RKO (cell line): Measurements from ENCODE around the gene SCARB1.

ENCODE experiments used
- DNase-seq: peaks from one replicate; pipeline ENCODE4 v3.0.0-alpha.2; 2016; ENCODE audit warnings: low spot score

Gene SCARB1

GRCh38 chr12:124760560-124760959 lies 103.1 kb downstream of the SCARB1 start:
- no peak for DNase-seq

GRCh38 chr12:124759841-124760503 lies 103.7 kb downstream of the SCARB1 start:
- no peak for DNase-seq

DNA sequence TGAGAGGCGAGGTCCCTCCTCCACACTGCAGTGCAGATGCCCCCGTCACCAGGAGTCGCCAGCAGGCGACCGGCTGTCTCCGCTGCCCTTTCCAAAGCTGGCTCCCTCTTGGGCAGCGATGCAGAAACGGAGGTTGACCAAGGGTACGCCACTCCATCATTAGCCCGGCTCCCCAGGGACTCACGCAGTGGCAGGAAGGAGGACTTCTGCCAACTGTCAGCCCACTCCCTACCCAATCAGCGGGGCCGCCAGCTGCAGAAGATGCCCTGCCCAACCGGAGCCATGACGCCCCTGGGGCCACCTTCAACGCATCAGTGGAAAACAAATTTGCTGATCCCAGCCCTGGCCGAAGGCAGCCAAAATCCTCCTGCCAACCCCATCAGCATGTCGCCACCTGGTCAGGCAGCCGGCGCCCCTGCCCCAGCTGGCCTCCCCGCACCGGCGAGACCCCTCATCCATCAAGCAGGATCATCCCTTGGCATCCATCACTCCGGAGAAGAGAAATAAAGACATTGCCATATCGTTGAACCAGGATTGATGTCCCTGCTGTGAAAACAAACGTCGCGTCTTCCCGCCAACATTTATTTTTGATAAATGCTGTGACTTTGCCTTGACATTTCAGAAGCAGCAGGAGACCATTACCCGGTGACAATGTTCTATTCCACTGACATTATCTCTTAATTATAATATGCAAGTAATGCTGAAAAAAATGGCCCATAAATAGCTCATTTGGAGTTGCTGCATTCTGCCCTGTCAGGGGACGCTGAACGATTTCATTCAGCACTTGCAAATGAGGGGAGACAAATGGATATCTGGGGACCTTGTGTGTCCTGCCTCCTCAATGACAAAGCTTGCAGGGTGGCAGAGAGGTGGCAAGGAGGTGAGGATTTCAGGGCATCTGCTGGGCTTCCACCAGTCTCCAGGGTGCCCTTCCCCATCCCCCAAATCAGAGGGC lies 105.1 kb downstream of the SCARB1 start:
- DNase-seq, result no peak

DNA sequence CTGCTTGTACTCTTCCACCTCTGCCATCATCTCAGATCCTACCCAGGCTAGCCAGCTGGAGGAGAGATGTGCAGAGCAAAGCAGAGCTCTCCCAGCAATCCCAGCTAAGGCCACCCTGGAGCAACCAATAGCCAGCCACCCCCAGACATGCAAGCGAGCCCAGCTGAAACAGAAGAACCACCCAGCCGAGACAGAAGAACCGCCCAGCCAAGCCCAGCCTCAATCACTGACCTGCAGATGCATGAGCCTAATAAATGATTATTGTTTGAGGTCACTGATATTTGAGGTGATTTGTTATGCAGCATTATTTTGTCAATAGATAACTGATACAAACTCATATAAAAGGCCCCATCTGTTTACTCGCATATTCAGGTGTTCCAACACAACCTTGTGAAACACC lies 106.3 kb downstream of the SCARB1 start:
- DNase-seq, result no peak

DNA sequence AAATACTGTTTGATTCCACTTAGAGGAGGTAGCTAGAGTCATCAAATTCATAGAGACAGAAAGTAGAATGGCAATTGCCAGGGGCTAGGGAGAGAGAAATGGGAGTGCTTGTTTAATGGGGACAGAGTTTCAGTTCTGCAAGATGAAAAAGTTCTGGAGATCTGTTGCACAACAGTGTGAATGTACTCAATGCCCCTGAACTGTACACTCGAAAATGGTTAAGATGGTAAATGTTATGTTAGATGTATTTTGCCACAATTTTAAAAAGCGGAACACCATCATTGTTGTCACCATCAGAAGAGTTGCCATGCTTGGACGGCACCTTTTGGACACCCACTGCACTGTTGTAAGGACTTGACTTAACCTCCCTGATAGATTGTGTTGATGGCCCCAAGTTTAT lies 106.9 kb downstream of the SCARB1 start:
- DNase-seq, result no peak

- no peak for DNase-seq
Observed at GRCh38 chr12:124756166-124756565, 107.5 kb downstream of the SCARB1 start.

DNA sequence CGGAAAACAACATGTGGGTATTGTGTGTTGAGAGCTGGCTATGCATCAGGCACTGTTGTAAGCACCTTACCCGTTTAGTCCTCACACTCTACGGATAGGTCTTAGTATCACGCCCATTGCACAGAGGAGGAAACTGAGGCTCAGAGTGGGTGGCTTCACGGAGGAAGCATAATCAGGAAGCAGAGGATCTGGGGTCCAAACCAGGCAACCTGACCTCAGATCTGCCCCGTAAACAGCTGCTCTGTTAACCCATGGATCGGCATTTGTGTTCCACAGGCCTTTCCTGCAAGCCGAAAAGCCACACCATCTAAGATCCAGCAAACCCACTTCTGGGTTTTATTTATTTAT lies 107.9 kb downstream of the SCARB1 start:
- no peak for DNase-seq

DNA sequence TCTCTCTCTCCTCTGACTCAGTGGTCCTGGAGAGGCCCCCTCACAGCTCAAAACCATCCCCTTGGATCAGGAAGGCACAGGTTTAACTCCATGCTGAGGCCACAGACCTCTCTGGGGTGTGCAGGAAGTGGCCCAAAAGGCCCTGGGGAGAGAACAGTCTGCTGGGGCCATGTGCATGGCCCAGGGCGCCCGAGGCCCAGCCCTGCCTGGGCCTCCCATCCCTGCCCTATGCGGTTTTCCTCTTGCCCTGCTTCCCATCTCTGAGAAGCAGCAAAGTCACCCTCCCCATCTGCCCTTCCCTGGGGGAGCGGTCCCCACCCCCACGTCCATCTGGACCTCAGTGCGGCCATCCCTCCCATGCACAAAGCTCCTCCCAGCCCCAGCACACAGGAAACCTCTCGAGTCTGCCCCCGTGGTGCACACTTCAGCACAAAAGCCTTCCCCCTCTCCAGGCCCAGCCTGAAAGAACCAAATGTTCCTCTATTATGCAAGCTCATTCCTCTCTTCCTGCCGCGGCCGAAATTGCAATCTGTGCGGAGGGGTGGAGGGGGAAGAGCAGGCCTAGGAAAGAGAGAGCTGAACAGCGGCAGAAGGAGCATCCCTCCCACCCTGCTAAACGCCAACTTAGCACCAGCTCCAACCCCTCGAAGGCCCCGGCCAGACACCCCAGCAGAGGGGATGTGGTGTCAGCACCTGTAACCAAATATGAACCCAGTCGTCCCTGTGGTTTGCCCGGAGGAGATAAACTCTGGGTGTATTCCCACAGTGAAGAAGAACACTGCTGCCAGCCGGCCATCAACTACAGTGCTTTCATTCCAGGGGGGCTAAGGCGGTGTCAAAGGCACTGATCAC lies 108.5 kb downstream of the SCARB1 start:
- DNase-seq, result no peak

DNA sequence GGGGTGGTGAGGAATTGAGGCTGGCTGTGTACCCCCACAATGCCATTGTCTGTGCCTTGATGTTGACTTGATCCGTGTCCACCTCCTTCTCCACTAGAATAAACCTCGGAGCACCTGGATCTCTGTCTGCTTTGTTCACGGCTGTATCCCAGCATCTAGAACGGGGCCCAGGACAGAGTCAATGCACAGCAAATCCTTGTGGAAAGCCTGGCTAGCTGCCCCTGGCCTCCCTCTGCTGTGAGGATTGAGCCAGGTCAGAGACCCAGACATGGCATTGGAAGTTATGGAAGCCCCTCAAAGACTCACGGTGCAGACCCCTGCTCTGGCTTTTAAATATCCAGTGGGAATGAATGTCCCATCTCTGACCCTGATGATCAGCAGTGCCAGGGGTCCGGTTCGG lies 109.2 kb downstream of the SCARB1 start:
- no peak for DNase-seq

- no peak for DNase-seq
Observed at GRCh38 chr12:124753993-124754392, 109.7 kb downstream of the SCARB1 start.

DNA sequence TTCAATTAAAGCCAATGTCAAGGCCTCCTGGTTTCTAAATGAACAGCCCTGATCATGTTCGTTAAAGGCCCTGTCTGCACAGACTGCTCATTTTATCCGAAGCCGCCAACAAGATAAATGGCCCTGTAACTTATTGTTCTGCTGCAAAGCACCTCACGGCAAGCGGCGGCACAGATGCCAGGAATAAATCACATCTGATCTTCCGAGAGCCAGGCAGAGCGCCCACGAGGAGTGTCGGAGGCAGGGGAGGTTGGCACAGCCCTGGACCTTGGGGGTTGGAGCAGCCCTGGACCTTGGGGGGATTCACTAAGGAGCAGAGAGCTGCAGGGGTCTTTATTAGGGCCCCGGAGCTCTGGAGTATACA lies 110.5 kb downstream of the SCARB1 start:
- no peak for DNase-seq

DNA sequence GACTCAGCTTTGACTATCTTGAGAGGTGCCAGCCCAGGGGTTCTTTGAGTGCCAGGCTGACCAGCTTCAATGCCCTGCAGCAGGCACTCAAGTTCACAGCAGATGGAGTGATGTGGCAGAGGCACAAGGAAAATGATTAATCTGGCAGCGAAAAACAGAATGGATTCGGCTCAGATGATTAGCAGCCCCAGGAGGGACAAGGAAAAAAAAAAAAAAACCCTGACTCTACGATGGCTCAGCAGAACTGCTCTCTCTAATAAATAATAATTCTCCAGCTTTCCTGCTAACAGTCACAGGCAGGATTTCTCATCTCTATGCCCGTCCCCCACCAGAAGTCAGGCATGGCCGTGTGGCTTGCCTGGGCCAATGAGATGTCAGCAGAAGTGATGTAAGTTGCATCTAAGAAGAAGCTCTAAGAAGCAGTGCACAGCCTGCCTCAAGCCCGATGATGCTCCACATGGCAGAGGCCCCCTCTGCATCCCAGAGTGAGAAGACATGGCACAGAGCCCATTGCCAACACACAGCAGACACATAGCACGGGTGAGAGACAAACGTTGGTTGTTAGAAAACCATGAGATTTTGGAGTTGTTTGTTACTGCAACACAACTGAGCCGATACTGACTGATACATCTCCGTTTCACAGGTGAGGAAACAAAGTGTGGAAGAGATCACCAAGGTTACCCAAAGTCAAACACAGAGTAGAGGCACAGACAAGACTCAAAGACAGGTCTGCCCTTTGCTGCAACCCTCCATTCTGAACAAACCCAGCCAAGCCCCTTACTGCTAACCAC lies 111.0 kb downstream of the SCARB1 start:
- no peak for DNase-seq

GRCh38 chr12:124751654-124752355 lies 111.9 kb downstream of the SCARB1 start:
- DNase-seq, result no peak

DNA sequence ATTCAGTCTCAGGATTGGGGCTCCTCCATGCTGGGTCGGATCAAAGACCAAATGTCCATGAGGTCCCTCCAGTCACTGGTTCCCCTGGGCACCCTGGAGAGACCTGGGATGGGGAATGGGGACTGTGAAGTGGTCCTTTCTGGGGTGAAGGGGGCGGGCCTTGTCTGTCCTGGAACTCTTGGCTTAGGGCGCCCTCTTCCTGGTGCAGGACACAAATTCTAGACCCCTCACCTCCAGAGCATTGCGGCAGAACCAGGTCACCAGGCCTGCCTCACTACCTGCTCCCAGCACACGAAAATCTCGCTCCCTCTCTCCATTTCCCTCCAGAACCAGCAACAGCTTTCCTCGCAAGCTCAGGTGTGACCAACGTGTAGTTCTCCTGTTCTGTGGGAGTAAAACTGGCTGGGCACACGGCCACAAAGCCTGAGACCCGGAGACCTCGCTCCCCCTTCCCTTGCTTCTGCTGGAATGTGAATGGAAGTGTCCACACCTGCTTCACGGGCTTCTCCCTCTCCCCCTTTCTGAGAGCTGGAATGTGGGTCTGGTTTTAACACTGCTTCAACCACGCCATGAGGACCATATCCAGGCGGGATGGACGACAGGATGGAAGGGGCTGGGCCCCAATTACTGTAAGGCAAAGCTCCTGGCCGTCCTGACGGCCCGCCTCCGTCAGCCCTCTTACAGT lies 112.7 kb downstream of the SCARB1 start:
- DNase-seq, result no peak

DNA sequence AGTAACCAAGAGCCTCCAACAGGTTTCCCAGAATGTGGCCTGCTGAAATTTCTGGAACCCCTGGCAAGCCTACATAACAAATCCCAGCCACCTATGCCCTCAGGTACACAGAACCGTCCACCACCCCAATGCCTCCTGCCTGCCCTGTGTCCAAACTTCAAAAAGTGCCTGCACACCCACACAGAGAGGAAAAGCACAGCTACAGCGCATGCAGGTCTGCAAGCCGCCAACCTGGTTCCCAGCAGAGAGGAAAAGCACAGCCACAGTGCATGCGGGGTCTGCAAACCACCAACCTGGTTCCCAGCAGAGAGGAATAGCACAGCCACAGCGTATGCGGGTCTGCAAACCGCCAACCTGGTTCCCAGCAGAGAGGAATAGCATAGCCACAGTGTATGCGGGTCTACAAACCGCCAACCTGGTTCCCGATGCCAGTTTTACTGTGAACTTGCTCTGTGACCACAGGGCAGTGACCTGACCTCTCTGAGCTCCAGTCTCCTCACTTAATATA lies 113.5 kb downstream of the SCARB1 start:
- DNase-seq, result no peak

DNA sequence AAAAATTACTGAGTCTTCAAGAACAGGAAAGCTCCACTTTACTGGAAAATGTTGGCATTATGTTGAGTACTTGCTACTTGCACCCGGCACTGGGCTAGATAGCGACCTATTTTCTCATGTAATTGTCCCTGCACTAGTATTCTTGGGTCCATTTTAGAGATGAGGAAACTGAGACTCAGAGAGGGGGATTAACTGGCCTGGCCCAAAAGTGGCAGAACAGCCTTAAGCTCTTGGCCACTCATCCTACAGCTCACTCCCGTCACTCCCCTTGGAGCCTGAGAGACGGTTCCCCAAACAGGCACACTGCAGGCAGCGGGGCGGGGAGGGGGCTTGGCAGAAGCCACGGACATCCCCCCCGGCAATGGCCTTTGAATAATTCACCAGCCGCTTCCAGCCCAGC lies 113.9 kb downstream of the SCARB1 start:
- DNase-seq, result no peak

DNA sequence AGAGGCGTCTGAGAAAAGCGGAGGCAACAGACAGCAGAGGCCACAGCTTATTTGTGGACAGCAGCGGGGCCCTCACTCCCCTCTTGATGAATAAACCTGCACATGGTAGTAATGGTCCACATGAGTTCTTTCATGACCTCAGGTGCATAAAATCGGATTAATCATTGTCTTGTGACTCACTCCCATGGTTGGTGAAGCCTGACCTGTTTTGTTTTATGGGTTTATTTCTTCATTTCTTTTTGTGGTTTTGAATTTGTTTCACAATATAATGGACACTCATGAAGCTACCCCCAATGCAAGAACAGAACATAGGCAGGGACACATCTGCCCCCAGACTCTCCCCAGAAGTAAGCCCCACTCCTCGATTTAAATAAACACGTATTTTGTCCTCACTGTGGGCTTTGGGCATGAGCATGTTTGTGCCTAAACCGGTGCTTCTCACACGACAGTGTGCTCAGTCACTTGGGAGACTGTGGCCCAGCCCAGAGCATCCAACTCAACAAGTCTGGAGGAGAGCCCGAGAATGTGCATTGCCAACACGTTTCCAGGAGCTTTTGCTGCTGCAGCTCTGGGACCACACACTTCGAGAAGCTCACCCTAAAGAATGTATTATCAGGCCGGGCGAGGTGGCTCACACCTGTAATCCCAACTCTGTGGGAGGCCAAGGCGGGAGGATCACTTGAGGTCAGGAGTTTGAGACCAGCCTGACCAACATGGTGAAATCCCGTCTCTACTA lies 116.1 kb downstream of the SCARB1 start:
- peak; percentile 72 for DNase-seq

- DNase-seq, result no peak
Observed at GRCh38 chr12:124746649-124747425, 116.8 kb downstream of the SCARB1 start.
